WTC11 (cell line): ENCODE data around the gene LRMDA.

Source experiments
- TEAD4 ChIP-seq: sonication (generic); formaldehyde crosslinking; IDR thresholded peaks from 2 replicates; pipeline ENCODE4 v1.8.0; 2022; ENCODE audit warnings: mild to moderate bottlenecking, missing genetic modification reagents
- TF ChIP-seq, protein P1 (sequence below): sonication (generic); formaldehyde crosslinking; IDR thresholded peaks from 2 replicates; pipeline ENCODE4 v1.8.1; 2023; ENCODE audit warnings: mild to moderate bottlenecking, missing genetic modification reagents, borderline replicate concordance

DNA sequence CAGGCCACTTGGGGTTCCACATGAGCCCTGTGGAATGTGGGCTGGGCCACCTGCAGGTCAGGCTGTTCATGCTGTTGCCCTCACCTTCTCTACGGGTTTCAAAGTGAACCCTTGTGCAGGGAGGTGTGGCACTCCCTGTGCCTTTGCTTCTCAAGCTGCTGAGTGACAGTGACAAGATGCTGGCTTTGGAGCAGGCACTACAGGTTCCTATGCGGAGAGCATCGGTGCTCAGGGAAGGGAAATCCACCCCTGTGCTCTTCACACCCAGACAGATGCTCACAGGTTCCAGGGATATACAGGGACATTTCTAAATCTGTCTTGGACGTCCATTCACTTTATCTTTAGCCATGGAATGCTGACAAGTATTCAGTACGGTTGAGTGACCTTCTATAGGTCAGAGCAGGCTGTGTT, 1005.0 kb downstream of the LRMDA start:
- TF ChIP-seq, protein P1, sequence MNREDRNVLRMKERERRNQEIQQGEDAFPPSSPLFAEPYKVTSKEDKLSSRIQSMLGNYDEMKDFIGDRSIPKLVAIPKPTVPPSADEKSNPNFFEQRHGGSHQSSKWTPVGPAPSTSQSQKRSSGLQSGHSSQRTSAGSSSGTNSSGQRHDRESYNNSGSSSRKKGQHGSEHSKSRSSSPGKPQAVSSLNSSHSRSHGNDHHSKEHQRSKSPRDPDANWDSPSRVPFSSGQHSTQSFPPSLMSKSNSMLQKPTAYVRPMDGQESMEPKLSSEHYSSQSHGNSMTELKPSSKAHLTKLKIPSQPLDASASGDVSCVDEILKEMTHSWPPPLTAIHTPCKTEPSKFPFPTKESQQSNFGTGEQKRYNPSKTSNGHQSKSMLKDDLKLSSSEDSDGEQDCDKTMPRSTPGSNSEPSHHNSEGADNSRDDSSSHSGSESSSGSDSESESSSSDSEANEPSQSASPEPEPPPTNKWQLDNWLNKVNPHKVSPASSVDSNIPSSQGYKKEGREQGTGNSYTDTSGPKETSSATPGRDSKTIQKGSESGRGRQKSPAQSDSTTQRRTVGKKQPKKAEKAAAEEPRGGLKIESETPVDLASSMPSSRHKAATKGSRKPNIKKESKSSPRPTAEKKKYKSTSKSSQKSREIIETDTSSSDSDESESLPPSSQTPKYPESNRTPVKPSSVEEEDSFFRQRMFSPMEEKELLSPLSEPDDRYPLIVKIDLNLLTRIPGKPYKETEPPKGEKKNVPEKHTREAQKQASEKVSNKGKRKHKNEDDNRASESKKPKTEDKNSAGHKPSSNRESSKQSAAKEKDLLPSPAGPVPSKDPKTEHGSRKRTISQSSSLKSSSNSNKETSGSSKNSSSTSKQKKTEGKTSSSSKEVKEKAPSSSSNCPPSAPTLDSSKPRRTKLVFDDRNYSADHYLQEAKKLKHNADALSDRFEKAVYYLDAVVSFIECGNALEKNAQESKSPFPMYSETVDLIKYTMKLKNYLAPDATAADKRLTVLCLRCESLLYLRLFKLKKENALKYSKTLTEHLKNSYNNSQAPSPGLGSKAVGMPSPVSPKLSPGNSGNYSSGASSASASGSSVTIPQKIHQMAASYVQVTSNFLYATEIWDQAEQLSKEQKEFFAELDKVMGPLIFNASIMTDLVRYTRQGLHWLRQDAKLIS (CRISPR knock-in tag) = no peak
- no peak for TF ChIP-seq TEAD4 (CRISPR knock-in tag)
